ENCODE measurements around the gene NCMAP. TPM values are rescaled to one million over a fixed set of nuclear protein-coding genes. Genes with fewer than 3 reads are reported as not detected.

Gene NCMAP, protein sequence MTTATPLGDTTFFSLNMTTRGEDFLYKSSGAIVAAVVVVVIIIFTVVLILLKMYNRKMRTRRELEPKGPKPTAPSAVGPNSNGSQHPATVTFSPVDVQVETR
- not detected for total RNA-seq
- under 1 TPM; 0.04 to 0.14 (median 0.06) TPM for polyA plus RNA-seq
- long read RNA-seq, donor 1, result 0 reads
- long read RNA-seq, donor 2, result 0 reads

GRCh38 chr1:24555591-24556413 lies at the start of gene NCMAP:
TSS of gene NCMAP (plus strand) at chr1:24556087. CDS start at chr1:24595431, 39,344 bp downstream.
- Histone ChIP-seq H3K27me3 (ENCODE audit: insufficient read depth in 3 of 3, low read length in 2 of 3) (peaks cover 0 to 42% (median 8%) of the 10 kb centered on the region in 3 donors), H3K9me3 (no peaks in the 10 kb centered on the region), H3K4me1 (no peaks in the 10 kb centered on the region), H3K36me3 (ENCODE audit: insufficient read depth in 1 of 2, low read depth in 1 of 2) (no peaks in the 10 kb centered on the region), H3K4me3 (no peak within 1 kb of the TSS), H3K27ac (no peak within 1 kb of the TSS)
- TF ChIP-seq CTCF (IDR thresholded peaks at IDR 0.05), result no peak
- DNase-seq (no peak), ATAC-seq (peak in 1 of 4 donors; percentile 16)
- intact Hi-C loops (cut with DNase I), result no loop called here
- 3 to 7% (median 5%) methylated on average over 44 to 61 of the region's 61 CpGs for WGBS, 3 donors

DNA sequence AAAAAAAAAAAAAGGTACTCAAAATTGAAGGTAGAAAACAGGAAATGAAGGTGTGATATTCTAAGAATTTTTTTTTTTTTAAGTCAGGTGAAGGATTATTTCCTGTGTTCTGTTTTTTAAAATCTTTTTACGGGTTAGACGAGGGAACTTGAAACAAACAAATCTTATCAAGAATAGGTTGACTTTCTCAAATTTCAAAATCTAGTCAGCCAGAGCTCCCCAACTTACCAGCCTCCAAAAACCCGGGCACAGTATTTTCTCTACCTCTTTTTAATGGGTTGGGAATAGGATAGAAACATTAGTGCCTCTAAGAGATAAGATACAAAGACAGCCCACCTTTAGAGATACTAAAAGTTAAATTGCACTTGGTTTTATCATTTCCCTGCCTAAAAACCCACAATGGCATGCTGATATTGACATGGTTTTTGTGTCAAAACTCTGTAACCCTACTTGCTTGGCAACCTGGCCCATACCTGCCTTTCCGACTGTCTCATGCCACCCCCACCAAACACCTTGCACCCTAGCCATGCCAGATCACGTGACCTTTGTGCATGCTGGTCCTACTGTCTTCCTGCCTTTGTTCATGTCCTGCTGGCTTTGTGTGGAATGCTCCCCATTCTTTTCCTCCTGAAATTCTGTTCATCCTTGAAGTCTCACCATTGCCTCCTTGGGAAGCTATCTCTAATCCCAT lies 49.1 kb upstream of the NCMAP start:
- ATAC-seq (no peak), DNase-seq (no peak)
- peaks cover 0 to 43% (median 11%) of the 10 kb centered on the region in 3 donors for H3K27me3 ChIP-seq (ENCODE audit: insufficient read depth in 3 of 3, low read length in 2 of 3)
- H3K27ac ChIP-seq, result no peak overlapping the region
- 87 to 94% (median 87%) methylated on average over 5 of the region's 5 CpGs for WGBS, 3 donors
- H3K36me3 ChIP-seq (ENCODE audit: insufficient read depth in 1 of 2, low read depth in 1 of 2), result no peaks in the 10 kb centered on the region
- intact Hi-C loops (cut with DNase I), result no loop called here
- TF ChIP-seq CTCF (IDR thresholded peaks at IDR 0.05), result no peak
- H3K9me3 ChIP-seq, result no peaks in the 10 kb centered on the region
- no peak overlapping the region for H3K4me3 ChIP-seq
- no peaks in the 10 kb centered on the region for H3K4me1 ChIP-seq

DNA sequence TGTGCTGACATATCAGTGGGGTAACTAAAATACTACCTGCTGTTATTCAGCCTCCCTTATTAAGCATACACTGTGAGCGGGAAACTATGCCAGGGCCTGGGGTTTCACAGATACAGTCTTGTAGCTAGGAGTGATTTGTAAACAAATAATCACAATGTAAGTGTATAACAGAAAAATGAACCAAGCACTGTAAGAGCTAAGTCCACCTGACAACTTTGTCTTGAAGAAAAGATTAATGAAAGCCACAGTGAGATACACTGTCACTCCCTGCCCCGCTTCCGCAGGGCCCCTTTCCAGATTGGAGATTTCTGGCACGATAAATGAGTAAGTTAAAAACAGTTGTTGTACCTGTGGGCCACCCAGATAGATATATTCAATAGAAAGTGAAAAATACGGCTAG lies 48.5 kb upstream of the NCMAP start:
- no peak overlapping the region for H3K27ac ChIP-seq
- WGBS, 3 donors, result 93 to 94% (median 94%) methylated on average over 5 of the region's 5 CpGs
- intact Hi-C loops (cut with DNase I), result no loop called here

DNA sequence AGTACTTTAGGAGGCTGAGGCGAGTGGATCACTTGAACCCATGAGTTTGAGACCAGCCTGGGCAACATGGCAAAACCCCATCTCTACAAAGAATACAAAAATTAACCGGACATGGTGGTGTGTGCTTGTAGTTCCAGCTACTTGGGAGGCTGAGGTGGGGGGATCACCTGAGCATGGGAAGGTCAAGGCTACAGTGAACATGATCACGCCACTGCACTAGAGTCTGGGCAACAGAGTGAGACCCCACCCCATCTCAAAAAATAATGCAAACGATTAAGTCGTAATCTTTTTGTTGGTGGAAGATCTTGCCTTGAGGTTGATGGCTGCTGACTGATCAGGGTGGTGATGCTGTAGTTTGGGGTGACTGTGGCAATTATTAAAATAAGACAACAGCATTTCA lies 47.0 kb upstream of the NCMAP start:
- ATAC-seq (no peak), DNase-seq (no peak)
- 95 to 97% (median 97%) methylated on average over 5 of the region's 5 CpGs for WGBS, 3 donors
- Histone ChIP-seq H3K27me3 (ENCODE audit: insufficient read depth in 3 of 3, low read length in 2 of 3) (peaks cover 0 to 29% (median 9%) of the 10 kb centered on the region in 3 donors), H3K36me3 (ENCODE audit: insufficient read depth in 1 of 2, low read depth in 1 of 2) (no peaks in the 10 kb centered on the region), H3K27ac (no peak overlapping the region), H3K4me1 (no peaks in the 10 kb centered on the region), H3K9me3 (no peaks in the 10 kb centered on the region), H3K4me3 (no peak overlapping the region)
- intact Hi-C loops (cut with DNase I), result no loop called here
- TF ChIP-seq CTCF (IDR thresholded peaks at IDR 0.05), result no peak

More for the DNA sequence above, 48.5 kb upstream of the NCMAP start:
- no peak for TF ChIP-seq CTCF (IDR thresholded peaks at IDR 0.05)
- no peaks in the 10 kb centered on the region for H3K4me1 ChIP-seq
- no peaks in the 10 kb centered on the region for H3K36me3 ChIP-seq (ENCODE audit: insufficient read depth in 1 of 2, low read depth in 1 of 2)
- no peak for DNase-seq
- peaks cover 0 to 37% (median 9%) of the 10 kb centered on the region in 3 donors for H3K27me3 ChIP-seq (ENCODE audit: insufficient read depth in 3 of 3, low read length in 2 of 3)
- H3K9me3 ChIP-seq, result no peaks in the 10 kb centered on the region
- no peak overlapping the region for H3K4me3 ChIP-seq
- ATAC-seq, result no peak

All from psoas muscle (tissue), 8 donors.